H9 (cell line): ENCODE measurements around the gene PRKCB. TPM values are rescaled to one million over a fixed set of nuclear protein-coding genes. Genes with fewer than 3 reads are reported as not detected.

Experiments used
- DNase-seq: peaks from one replicate; pipeline ENCODE4 v3.0.0-alpha.2; 2017
- H2AFZ ChIP-seq: one replicate; pipeline ENCODE4 v1.6.1; 2013; ENCODE audit warnings: mild to moderate bottlenecking, low read length, control low read depth, moderate library complexity
- H2AK5ac ChIP-seq: 2 replicates; pipeline ENCODE4 v1.6.1; 2013; ENCODE audit warnings: low read length, control low read depth, mixed read lengths; ENCODE audit not compliant: insufficient read length
- H2BK120ac ChIP-seq: one replicate; pipeline ENCODE4 v1.6.1; 2013; ENCODE audit warnings: low read depth, mild to moderate bottlenecking, low read length, control low read depth, inconsistent platforms; ENCODE audit not compliant: poor library complexity, severe bottlenecking
- H2BK12ac ChIP-seq: 2 replicates; pipeline ENCODE4 v1.6.1; 2013; ENCODE audit warnings: low read length, control low read depth, mixed read lengths, low read depth; ENCODE audit not compliant: insufficient read length
- H2BK15ac ChIP-seq: 2 replicates; pipeline ENCODE4 v1.6.1; 2013; ENCODE audit warnings: low read depth, low read length, control low read depth
- H2BK20ac ChIP-seq: one replicate; pipeline ENCODE4 v1.6.1; 2013; ENCODE audit warnings: low read depth, mild to moderate bottlenecking, low read length, control low read depth, inconsistent platforms; ENCODE audit not compliant: poor library complexity, severe bottlenecking
- H2BK5ac ChIP-seq: 2 replicates; pipeline ENCODE4 v1.6.1; 2013; ENCODE audit warnings: low read length, control low read depth, mixed read lengths; ENCODE audit not compliant: insufficient read length
- H3K14ac ChIP-seq: 2 replicates; pipeline ENCODE4 v1.6.1; 2013; ENCODE audit warnings: low read length, control low read depth; ENCODE audit not compliant: insufficient read depth
- H3K18ac ChIP-seq: 2 replicates; pipeline ENCODE4 v1.6.1; 2013; ENCODE audit warnings: low read depth, mild to moderate bottlenecking, mixed read lengths, low read length, control low read depth; ENCODE audit not compliant: insufficient read length
- H3K23ac ChIP-seq: 2 replicates; pipeline ENCODE4 v1.6.1; 2013; ENCODE audit warnings: low read length, control low read depth, mixed read lengths, low read depth; ENCODE audit not compliant: insufficient read length
- H3K23me2 ChIP-seq: 2 replicates; pipeline ENCODE4 v1.6.1; 2013; ENCODE audit warnings: low read depth, mild to moderate bottlenecking, mixed read lengths, low read length, control low read depth; ENCODE audit not compliant: insufficient read length, poor library complexity, severe bottlenecking
- H3K27ac ChIP-seq: 2 replicates; pipeline ENCODE4 v1.5.1; 2013; ENCODE audit warnings: low read length, control low read depth, mixed read lengths, low read depth; ENCODE audit not compliant: insufficient read length
- H3K27me3 ChIP-seq: 2 replicates; pipeline ENCODE4 v1.6.1; 2013; ENCODE audit warnings: low read length, control low read depth, inconsistent platforms; ENCODE audit not compliant: insufficient read depth
- H3K4ac ChIP-seq: 2 replicates; pipeline ENCODE4 v1.6.1; 2013; ENCODE audit warnings: low read depth, mild to moderate bottlenecking, control low read depth, inconsistent platforms, low read length, moderate library complexity
- H3K4me1 ChIP-seq: 2 replicates; pipeline ENCODE4 v1.6.1; 2013; ENCODE audit warnings: low read length, control low read depth, inconsistent platforms; ENCODE audit not compliant: insufficient read depth
- H3K4me2 ChIP-seq: 2 replicates; pipeline ENCODE4 v1.6.1; 2013; ENCODE audit warnings: low read length, control low read depth, mixed read lengths; ENCODE audit not compliant: insufficient read length, insufficient read depth
- H3K56ac ChIP-seq: 2 replicates; pipeline ENCODE4 v1.6.1; 2013; ENCODE audit warnings: low read depth, mild to moderate bottlenecking, mixed read lengths, low read length, control low read depth; ENCODE audit not compliant: insufficient read length
- H3K79me1 ChIP-seq: 2 replicates; pipeline ENCODE4 v1.6.1; 2013; ENCODE audit warnings: low read depth, mild to moderate bottlenecking, moderate library complexity, low read length, control low read depth, inconsistent platforms; ENCODE audit not compliant: insufficient read depth, poor library complexity, severe bottlenecking
- H3K79me2 ChIP-seq: 2 replicates; pipeline ENCODE4 v1.6.1; 2013; ENCODE audit warnings: low read length, control low read depth, inconsistent platforms; ENCODE audit not compliant: insufficient read depth
- H3K9ac ChIP-seq: 2 replicates; pipeline ENCODE4 v1.6.1; 2013; ENCODE audit warnings: low read length, control low read depth, mixed read lengths; ENCODE audit not compliant: insufficient read length; ENCODE audit errors: extremely low read depth
- H3K9me3 ChIP-seq: one replicate; pipeline ENCODE4 v1.6.1; 2013; ENCODE audit warnings: low read depth, low read length, inconsistent platforms; ENCODE audit not compliant: control insufficient read depth
- H3T11ph ChIP-seq: one replicate; pipeline ENCODE4 v1.6.1; 2013; ENCODE audit warnings: mild to moderate bottlenecking, low read length, control low read depth, inconsistent platforms
- H4K20me1 ChIP-seq: one replicate; pipeline ENCODE4 v1.6.1; 2013; ENCODE audit not compliant: control insufficient read depth, insufficient read length, insufficient read depth
- H4K5ac ChIP-seq: 2 replicates; pipeline ENCODE4 v1.6.1; 2013; ENCODE audit warnings: low read depth, mild to moderate bottlenecking, mixed read lengths, low read length, control low read depth; ENCODE audit not compliant: insufficient read length
- H4K8ac ChIP-seq: replicated peaks from 2 replicates; pipeline ENCODE4 v1.6.1; 2013; ENCODE audit warnings: low read length, control low read depth, mixed read lengths, low read depth; ENCODE audit not compliant: insufficient read length
- H4K91ac ChIP-seq: 2 replicates; pipeline ENCODE4 v1.6.1; 2013; ENCODE audit warnings: low read depth, mild to moderate bottlenecking, moderate library complexity, mixed read lengths, low read length, control low read depth; ENCODE audit not compliant: insufficient read length
- H3K27ac Mint-ChIP-seq, 3 experiments: 2 replicates in 2 of 3; 3 replicates in 1 of 3; pipeline ENCODE4 v1.8.0; 2020 to 2021; ENCODE audit warnings: mixed read lengths in 3 of 3, mild to moderate bottlenecking in 1 of 3, moderate library complexity in 1 of 3
- H3K27me3 Mint-ChIP-seq: 2 replicates; pipeline ENCODE4 v1.8.0; 2021; ENCODE audit warnings: low read depth, mild to moderate bottlenecking, moderate library complexity, mixed read lengths
- H3K36me3 Mint-ChIP-seq, 3 experiments: 2 replicates in 2 of 3; 3 replicates in 1 of 3; pipeline ENCODE4 v1.8.0; 2020 to 2021; ENCODE audit warnings: low read depth in 3 of 3, mixed read lengths in 3 of 3; ENCODE audit not compliant: insufficient read depth in 1 of 3
- H3K4me1 Mint-ChIP-seq, 2 experiments: 2 replicates each; pipeline ENCODE4 v1.8.0; 2020; ENCODE audit warnings: mixed read lengths in 2 of 2
- H3K4me3 Mint-ChIP-seq, 2 experiments: 2 replicates in 1 of 2; 3 replicates in 1 of 2; pipeline ENCODE4 v1.8.0; 2020 to 2021; ENCODE audit warnings: mild to moderate bottlenecking in 2 of 2, mixed read lengths in 2 of 2, moderate library complexity in 1 of 2
- H3K9me3 Mint-ChIP-seq, 2 experiments: 2 replicates in 1 of 2; 3 replicates in 1 of 2; pipeline ENCODE4 v1.8.0; 2020; ENCODE audit warnings: mild to moderate bottlenecking in 2 of 2, mixed read lengths in 2 of 2, moderate library complexity in 1 of 2
- WGBS: extraction: QIAGEN DNeasy Blood & Tissue Kit; methylation state at CpG from one replicate; pipeline ENCODE4 v1.1.7; 2013; ENCODE audit warnings: missing lambda C conversion rate, low lambda C conversion rate, mixed read lengths; ENCODE audit not compliant: insufficient read length; ENCODE audit errors: extremely low coverage; 5-methylcytosine and 5-hydroxymethylcytosine counted together
- total RNA-seq: library from RNA; stranded (reverse); gene quantifications from 2 replicates; pipeline ENCODE4 v1.2.1, GENCODE V29; 2021
- TF ChIP-seq, protein P1 (sequence below): fragments of 200-600 bp; sonication (generic); conservative IDR thresholded peaks from 3 replicates; pipeline ENCODE4 v1.8.0; 2021; ENCODE audit warnings: antibody characterized with exemption, mild to moderate bottlenecking

PRKCB gene
- total RNA-seq, 1 experiment from 2014 or later: 7.0 TPM

DNA sequence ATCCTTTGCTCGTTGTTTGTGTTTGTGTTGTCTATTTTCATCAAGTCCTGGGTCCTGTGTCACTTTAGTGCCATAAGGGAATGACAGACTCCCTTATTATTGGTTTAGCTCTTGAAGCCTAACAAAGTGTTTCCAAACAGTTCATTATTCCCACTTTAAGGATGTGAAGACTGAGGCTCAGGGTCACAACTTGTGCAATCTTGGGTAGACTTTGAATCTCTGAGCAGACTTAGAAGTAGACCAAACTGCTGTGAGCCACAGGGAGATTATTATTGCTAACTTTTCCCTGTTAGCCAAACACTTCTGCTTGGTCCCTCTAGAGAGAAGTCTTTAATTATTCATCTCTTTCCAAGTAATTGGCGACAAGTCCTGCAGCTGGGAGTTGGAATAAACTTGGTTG, 31.8 kb downstream of the PRKCB start:
- no peak overlapping the region for H2AFZ ChIP-seq
- no peak overlapping the region for H2BK120ac ChIP-seq
- peaks cover 23% of the 10 kb centered on the region; the same call in 1 of the 2 replicates for H3K27me3 ChIP-seq
- no peak overlapping the region for H3K56ac ChIP-seq
- H3K4ac ChIP-seq: no peak overlapping the region
- no peak overlapping the region for H2AK5ac ChIP-seq
- H2BK5ac ChIP-seq: no peak overlapping the region
- H3T11ph ChIP-seq: no peak overlapping the region
- no peak overlapping the region for H4K5ac ChIP-seq
- no peak overlapping the region for H3K27ac ChIP-seq
- no peak overlapping the region for H4K91ac ChIP-seq
- no peak overlapping the region for H3K18ac ChIP-seq
- Mint-ChIP-seq H3K27ac (no peak overlapping the region), H3K36me3 (no peaks in the 10 kb centered on the region; a peak in 1 of 7 replicates), H3K4me1 (peaks cover 21 to 27% of the 10 kb centered on the region in 2 experiments), H3K4me3 (no peak overlapping the region), H3K9me3 (no peaks in the 10 kb centered on the region; a peak in 1 of 5 replicates), H3K27me3 (peaks cover 91% of the 10 kb centered on the region)
- no peak overlapping the region for H3K9ac ChIP-seq
- DNase-seq: no peak
- peaks cover 4% of the 10 kb centered on the region for H3K4me1 ChIP-seq
- WGBS: no CpG with 5 or more reads among the region's 2 CpGs
- TF ChIP-seq, protein P1, sequence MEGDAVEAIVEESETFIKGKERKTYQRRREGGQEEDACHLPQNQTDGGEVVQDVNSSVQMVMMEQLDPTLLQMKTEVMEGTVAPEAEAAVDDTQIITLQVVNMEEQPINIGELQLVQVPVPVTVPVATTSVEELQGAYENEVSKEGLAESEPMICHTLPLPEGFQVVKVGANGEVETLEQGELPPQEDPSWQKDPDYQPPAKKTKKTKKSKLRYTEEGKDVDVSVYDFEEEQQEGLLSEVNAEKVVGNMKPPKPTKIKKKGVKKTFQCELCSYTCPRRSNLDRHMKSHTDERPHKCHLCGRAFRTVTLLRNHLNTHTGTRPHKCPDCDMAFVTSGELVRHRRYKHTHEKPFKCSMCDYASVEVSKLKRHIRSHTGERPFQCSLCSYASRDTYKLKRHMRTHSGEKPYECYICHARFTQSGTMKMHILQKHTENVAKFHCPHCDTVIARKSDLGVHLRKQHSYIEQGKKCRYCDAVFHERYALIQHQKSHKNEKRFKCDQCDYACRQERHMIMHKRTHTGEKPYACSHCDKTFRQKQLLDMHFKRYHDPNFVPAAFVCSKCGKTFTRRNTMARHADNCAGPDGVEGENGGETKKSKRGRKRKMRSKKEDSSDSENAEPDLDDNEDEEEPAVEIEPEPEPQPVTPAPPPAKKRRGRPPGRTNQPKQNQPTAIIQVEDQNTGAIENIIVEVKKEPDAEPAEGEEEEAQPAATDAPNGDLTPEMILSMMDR: no peak
- no peaks in the 10 kb centered on the region for H3K79me1 ChIP-seq
- H3K23me2 ChIP-seq: no peaks in the 10 kb centered on the region
- no peak overlapping the region for H2BK12ac ChIP-seq
- no peak overlapping the region for H3K23ac ChIP-seq
- no peak overlapping the region for H3K14ac ChIP-seq
- no peak overlapping the region for H3K4me2 ChIP-seq
- no peaks in the 10 kb centered on the region for H3K9me3 ChIP-seq
- no peaks in the 10 kb centered on the region for H3K79me2 ChIP-seq
- no peak overlapping the region for H2BK15ac ChIP-seq
- no peaks in the 10 kb centered on the region for H4K20me1 ChIP-seq
- no peak overlapping the region for H4K8ac ChIP-seq
- no peak overlapping the region for H2BK20ac ChIP-seq
